HG02610 (cell line): ENCODE data around the gene C16orf78.

Source experiments
- ATAC-seq: cut with Tn5 transposase; IDR thresholded peaks from one replicate; pipeline ENCODE4 v1.9.1; 2021; ENCODE audit warnings: mild to moderate bottlenecking, moderate library complexity; ENCODE audit not compliant: unreplicated experiment

The C16orf78 gene

GRCh38 chr16:49378816-49379215 lies 5.2 kb downstream of the C16orf78 start:
- ATAC-seq, result no peak

- no peak for ATAC-seq
Measured at GRCh38 chr16:49382916-49383315, 9.3 kb downstream of the C16orf78 start.

GRCh38 chr16:49395021-49395420 lies 21.4 kb downstream of the C16orf78 start:
- ATAC-seq, result no peak

GRCh38 chr16:49396206-49396720 lies 22.7 kb downstream of the C16orf78 start:
- no peak for ATAC-seq

GRCh38 chr16:49398761-49399160 lies 25.2 kb downstream of the C16orf78 start:
- no peak for ATAC-seq

GRCh38 chr16:49399594-49400364 lies 26.2 kb downstream of the C16orf78 start:
- ATAC-seq, result peak; percentile 98

- no peak for ATAC-seq
Measured at GRCh38 chr16:49400611-49401010, 27.0 kb downstream of the C16orf78 start.

GRCh38 chr16:49405123-49405522 lies 31.5 kb downstream of the C16orf78 start:
- no peak for ATAC-seq

- no peak for ATAC-seq
Measured at GRCh38 chr16:49405530-49405929, 31.9 kb downstream of the C16orf78 start.

GRCh38 chr16:49407873-49408550 lies 34.4 kb downstream of the C16orf78 start:
- ATAC-seq, result peak; percentile 80

- no peak for ATAC-seq
Measured at GRCh38 chr16:49409121-49409520, 35.5 kb downstream of the C16orf78 start.

GRCh38 chr16:49410226-49410625 lies 36.6 kb downstream of the C16orf78 start:
- ATAC-seq, result no peak

- no peak for ATAC-seq
Measured at GRCh38 chr16:49411121-49411970, 37.7 kb downstream of the C16orf78 start.

- ATAC-seq, result no peak
Measured at GRCh38 chr16:49414671-49415070, 41.1 kb downstream of the C16orf78 start.

GRCh38 chr16:49415083-49415482 lies 41.5 kb downstream of the C16orf78 start:
- no peak for ATAC-seq

GRCh38 chr16:49416001-49416675 lies 42.5 kb downstream of the C16orf78 start:
- no peak for ATAC-seq

GRCh38 chr16:49417354-49417753 lies 43.8 kb downstream of the C16orf78 start:
- no peak for ATAC-seq

GRCh38 chr16:49419006-49419405 lies 45.4 kb downstream of the C16orf78 start:
- no peak for ATAC-seq

GRCh38 chr16:49419862-49420261 lies 46.3 kb downstream of the C16orf78 start:
- no peak for ATAC-seq

- ATAC-seq, result no peak
Measured at GRCh38 chr16:49422896-49423295, 49.3 kb downstream of the C16orf78 start.

- no peak for ATAC-seq
Measured at GRCh38 chr16:49424961-49425360, 51.4 kb downstream of the C16orf78 start.
